HG02870 (cell line): ENCODE data around the gene CHCHD2.
A peak's percentile ranks its signal among the peaks of the same experiment; 100 is the strongest.
"Not testable (repeated sequence)": the region's sequence is repeated elsewhere in the genome, so short reads cannot be mapped to it uniquely, and the experiment has no call there.

ENCODE experiments used
- ATAC-seq: cut with Tn5 transposase; IDR thresholded peaks from one replicate; pipeline ENCODE4 v1.9.1; 2021; ENCODE audit warnings: mild to moderate bottlenecking, moderate library complexity; ENCODE audit not compliant: unreplicated experiment

Gene CHCHD2

DNA sequence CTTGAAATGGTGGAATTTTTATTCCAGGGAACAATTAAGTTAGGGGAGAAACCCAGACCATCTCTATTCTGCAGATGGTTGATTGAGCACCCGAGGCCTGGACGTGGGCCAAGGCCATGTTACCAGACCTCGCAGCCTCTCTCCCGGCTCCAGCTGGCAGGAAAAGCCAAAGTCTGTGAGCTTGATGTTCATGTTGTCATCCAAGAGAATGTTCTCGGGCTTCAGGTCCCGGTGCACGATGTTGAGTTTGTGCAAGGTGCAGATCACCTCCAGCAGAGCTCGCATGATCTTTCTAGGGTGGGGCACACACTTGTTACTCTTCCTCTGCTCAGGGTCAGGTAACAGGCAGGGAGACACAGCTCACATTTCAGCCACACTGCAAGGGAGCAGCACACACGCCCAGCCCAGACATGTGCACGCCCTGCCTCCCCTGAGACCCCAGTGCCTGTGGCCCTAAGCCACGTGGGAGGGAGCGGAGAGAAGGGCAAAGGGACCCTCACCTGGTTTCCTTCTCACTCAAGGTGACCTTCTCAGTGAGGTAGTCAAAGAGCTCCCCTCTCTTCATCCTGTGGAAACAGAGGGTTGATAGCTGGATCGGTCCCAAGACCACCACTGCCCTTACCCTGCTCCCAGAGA lies 23.0 kb downstream of the CHCHD2 start:
- no peak for ATAC-seq

DNA sequence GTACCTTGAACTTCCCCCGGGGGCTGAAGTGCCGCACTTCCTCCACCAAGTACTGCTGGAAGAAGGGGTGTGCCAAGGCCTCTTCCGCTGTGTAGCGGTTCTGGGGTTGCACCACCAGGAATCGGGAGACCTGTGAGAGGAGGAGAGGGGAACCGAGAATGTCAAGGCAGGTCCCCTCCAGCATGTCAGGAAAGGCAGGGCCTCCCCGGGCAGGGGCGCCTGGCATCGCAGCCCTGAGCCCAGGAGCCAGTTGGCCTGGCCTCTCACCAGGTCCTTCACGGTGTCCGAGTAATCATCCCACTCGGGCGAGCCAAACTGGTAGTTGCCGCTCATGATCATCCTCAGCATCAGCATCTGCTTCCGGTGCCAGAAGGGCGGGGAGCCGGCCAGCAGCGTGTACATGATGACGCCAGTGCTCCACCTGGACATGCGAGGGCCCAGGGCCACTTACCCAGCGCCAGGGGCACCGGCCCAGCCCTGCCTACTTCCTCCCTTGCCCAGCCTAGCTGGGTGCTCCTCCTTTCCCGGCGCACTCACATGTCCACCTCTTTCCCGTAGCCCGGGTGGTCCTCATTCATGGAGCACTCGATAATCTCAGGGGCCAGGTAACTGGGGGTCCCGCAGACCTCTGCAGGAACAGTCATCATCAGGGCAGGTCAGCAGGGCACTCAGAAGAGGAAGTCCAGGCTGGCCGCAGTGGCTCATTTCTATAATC lies 24.5 kb downstream of the CHCHD2 start:
- ATAC-seq = no peak

DNA sequence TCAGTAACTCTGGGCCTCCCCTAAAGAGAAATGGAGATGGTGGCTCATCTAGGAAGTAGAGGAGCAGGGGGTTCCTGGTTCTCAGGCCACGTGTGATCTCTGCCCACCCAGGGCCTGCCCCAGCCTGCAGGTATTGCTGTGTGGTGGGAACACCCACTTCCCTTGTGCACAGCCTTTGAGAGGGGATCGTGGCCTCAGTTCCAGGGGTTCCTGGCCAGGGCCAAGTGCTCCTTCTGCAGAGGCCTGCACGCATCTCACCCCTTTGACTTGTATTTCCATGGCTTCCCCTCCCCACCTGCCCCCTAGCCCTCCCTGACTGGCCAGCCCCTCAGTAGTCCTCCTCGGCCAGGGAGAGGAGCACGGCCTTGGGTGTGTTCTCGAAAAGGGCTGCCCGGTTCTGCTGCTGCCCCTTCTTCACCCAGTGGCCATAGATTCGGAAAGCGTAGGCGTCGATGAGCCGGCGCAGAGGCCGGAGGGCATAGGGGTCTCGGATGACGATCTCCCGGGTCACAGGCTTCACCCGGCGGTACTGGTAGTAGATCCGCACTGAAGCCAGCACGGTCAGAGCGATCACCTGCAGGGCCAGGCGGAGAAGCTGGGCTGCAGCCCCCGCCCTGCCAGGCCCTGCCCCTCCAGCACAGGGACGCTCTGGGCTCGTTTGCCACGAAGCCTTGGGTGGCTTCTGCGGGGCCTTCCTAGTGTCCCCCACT lies 25.4 kb downstream of the CHCHD2 start:
- ATAC-seq = not testable (repeated sequence)

DNA sequence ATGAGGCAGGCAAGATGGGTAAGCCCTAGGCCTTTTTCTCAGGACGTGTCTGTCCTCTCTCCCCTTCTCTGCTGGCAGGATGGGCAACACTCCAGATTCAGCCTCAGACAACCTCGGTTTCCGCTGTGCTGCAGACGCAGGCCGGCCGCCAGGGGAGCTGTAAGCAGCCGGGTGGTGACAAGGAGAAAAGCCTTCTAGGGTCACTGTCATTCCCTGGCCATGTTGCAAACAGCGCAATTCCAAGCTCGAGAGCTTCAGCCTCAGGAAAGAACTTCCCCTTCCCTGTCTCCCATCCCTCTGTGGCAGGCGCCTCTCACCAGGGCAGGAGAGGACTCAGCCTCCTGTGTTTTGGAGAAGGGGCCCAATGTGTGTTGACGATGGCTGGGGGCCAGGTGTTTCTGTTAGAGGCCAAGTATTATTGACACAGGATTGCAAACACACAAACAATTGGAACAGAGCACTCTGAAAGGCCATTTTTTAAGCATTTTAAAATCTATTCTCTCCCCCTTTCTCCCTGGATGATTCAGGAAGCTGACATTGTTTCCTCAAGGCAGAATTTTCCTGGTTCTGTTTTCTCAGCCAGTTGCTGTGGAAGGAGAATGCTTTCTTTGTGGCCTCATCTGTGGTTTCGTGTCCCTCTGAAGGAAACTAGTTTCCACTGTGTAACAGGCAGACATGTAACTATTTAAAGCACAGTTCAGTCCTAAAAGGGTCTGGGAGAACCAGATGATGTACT lies 26.7 kb downstream of the CHCHD2 start:
- ATAC-seq = no peak

DNA sequence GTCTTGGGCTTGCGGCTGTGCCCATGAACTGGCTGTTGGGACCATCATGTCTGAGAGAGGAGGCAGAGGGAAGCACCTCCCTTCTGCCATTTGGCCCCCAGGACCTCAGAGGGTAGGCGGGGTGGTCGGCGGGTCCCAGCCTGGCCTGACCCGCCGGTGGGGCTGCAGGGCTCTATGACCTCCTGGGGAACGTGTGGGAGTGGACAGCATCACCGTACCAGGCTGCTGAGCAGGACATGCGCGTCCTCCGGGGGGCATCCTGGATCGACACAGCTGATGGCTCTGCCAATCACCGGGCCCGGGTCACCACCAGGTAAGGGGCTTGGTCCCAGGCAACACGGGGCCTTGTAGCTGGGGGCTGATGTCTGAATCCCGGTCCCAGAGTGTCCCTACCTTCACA lies 28.1 kb downstream of the CHCHD2 start:
- no peak for ATAC-seq

DNA sequence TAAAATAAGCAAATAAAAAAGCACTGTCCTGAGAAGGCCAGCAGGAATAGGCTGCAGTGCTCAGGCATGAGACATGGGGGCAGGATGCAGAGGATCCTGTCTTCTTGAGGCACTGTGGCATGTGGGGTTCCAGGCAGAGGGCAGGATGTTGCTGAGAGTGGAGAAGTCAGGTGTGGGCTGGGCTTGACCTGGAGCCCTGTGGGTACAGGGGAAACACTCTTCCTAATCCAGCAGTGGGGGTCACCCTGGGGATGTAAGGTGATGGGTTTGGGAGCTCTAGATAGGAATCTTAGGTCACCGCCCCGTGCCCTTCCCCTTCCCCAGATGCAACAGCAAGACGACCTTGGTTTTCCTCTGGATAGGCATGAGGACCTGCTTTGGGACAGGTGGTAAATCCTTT lies 28.6 kb downstream of the CHCHD2 start:
- ATAC-seq = no peak

DNA sequence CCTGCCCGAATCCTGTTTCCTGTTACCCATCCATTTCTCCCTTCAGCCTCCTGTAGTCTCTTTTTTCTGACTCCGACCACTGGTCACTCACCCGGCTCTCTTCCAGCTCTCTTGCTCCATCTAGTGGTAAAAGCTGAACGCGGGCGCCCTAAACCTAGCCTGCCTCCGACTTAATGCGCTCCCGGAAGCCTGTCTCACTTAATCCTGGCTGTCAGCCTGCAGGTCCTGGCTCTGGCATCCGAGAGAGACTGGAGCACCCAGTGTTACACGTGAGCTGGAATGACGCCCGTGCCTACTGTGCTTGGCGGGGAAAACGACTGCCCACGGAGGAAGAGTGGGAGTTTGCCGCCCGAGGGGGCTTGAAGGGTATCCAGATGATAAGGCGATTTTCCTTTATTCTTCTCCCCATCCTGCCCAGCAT lies 31.9 kb downstream of the CHCHD2 start:
- peak; percentile 86 for ATAC-seq

DNA sequence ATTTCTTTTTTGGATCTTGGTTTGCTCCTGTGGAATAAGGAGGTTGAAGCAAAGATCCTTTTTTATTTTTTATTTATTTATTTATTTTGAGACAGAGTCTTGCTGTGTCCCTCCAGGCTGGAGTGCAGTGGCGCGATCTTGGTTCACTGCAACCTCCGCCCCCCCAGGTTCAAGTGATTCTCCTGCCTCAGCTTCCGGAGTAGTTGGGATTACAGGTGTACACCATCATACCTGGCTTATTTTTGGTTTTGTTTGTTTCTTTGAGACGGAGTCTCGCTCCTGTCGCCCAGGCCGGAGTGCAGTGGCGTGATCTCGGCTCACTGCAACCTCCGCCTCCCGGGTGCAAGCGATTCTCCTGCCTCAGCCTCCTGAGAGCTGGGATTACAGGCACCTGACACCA lies 39.9 kb downstream of the CHCHD2 start:
- not testable (repeated sequence) for ATAC-seq

DNA sequence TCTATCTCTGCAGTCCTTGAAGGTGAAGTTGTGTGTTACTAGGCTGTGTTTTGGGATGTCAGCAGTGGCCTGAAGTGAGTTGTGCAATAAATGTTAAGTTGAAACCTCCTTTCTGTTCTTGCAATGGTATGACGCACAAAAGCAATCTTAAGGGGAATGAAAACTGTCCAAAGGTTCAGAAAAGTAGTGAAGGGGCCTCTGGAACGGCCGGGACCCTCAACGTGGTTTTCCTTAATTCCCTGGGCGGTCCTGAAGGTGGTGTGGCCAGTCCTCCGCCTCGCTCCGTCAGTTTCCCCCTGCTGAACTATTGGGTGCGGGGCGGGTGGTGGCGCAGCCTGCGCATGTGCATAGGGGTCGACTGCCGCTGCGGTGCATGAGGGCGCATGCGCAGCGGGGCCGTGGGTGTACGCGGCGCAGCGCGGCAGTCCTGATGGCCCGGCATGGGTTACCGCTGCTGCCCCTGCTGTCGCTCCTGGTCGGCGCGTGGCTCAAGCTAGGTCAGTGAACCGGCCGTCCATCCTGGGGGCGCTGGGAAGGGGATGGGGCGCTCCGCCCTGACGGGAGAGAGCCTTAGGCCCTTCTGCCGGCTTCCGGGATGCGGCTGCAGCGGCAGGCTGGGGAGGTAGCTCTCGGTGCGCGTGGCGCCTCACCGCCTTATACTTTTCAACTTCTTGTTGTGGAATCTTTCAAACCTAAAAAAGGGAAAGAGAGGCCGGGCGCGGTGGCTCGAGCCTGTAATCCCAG lies 42.2 kb downstream of the CHCHD2 start, which contains the start of gene SUMF2:
Gene SUMF2, plus strand, starts transcription at position 405 of the 744 bp plus-strand sequence. Its CDS starts 26 bp downstream, at position 431.
- ATAC-seq = peak; percentile 79

DNA sequence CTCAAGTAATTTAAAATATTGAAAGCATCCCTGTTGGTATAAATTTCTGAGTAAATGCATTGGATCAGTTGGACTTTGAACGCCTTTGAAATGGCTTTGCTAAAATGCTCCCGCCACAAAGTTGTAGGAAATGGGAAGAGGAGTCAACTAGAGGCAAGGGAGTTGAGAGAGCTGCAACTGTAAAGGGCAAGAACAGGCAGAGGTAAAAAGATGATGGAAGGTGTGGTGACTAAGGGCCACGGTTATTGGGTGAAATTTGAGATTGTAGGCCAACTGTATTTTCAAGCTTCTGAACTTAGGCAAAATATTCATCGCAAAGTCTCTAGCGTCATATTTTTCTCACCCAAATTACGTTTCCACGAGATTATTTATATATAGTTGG lies 42.8 kb downstream of the CHCHD2 start:
- ATAC-seq = no peak

DNA sequence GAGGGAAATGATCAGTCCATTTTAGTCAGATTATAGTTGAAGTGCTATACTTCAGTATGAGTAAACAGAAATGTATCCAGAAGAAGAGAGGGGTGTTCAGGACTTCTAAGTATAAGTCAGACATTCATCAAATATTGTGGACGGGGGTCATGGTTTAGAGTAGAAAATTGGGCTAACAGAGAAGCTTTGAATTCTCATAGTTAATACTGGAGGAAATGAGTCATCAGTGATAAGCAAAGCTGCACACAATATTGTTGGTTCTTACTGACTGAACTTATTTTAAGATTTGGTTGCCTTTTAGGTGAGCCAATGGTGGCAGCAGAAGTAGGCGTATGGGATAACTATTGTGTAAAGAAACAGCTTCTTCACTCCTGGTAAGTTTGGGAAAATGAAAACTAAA lies 43.9 kb downstream of the CHCHD2 start:
- ATAC-seq = no peak

DNA sequence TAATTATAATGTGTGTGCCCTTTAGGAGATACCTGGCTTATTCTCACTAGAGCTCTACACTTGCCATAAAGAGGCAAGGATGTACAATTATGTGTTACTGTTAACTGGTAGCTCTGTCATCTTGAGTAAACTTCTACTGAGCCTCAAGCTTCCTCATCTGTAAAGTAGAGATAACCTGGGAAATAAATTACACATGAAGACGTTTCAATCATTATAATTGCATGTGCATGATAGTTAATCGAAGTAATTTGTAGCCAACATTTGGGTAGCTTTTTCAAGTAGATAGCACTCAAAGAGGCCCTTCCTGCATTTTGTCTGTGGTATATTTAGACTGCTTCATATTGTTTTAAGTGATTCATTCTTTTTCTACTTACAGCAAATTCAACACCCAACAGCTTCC lies 52.3 kb downstream of the CHCHD2 start:
- ATAC-seq = no peak

DNA sequence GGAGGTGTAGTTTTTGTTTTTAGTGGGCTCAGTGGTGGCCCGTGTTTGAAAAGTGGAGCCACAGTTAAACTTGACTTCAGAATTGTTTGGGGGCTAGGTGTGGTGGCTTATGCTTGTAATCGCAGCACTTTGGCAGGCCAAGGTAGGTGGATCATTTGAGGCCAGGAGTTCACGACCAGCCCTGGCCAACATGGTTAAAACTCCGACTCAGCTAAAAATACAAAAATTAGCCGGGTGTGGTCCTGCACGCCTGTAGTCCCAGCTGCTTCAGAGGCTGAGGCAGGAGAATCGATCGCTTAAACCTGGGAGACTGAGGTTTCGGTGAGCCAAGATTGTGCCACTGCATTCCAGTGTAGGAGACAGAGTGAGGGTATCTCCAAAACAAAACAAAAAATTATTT lies 52.9 kb downstream of the CHCHD2 start:
- ATAC-seq = no peak
